ENCODE data around the gene MLIP. TPM values are rescaled to one million over a fixed set of nuclear protein-coding genes. Genes with fewer than 3 reads are reported as not detected.
"Not testable (repeated sequence)": the region's sequence is repeated elsewhere in the genome, so short reads cannot be mapped to it uniquely, and the experiment has no call there.

MLIP gene
- total and polyA plus RNA-seq, 2 experiments from 2014 or later, result not detected

- TF ChIP-seq NANOG (IDR thresholded peaks at IDR 0.05; ENCODE audit: borderline replicate concordance) (no peak), ZNF114 (CRISPR knock-in tag; IDR thresholded peaks at IDR 0.05) (no peak), ETS1 (IDR thresholded peaks at IDR 0.05) (no peak)
Observed at GRCh38 chr6:54198134-54198533, 86.9 kb downstream of the MLIP start (continued).

GRCh38 chr6:54203474-54204035, 92.3 kb downstream of the MLIP start:
- not testable (repeated sequence) for H4K20me1 ChIP-seq (replicated peaks; ENCODE audit: insufficient read depth); H3K4me1 ChIP-seq (ENCODE audit: insufficient read depth); H3K27me3 ChIP-seq (ENCODE audit: insufficient read depth); H3F3A ChIP-seq (replicated peaks; ENCODE audit: low read depth); H3K4me2 ChIP-seq; H3K9me2 ChIP-seq (ENCODE audit: insufficient read depth); H3K4me3 ChIP-seq; ATAC-seq; H3K27ac ChIP-seq (ENCODE audit: low read depth); H3K36me3 Mint-ChIP-seq (ENCODE audit: low read depth); H3K9me3 Mint-ChIP-seq; H3K36me3 ChIP-seq (ENCODE audit: insufficient read depth); H3K4me3 Mint-ChIP-seq; H3K27ac Mint-ChIP-seq; H3K79me2 ChIP-seq (replicated peaks; ENCODE audit: insufficient read depth); H3K4me1 Mint-ChIP-seq; H3K27me3 Mint-ChIP-seq (ENCODE audit: insufficient read depth, low read depth, poor library complexity)
- peak; percentile 14 for DNase-seq (ENCODE audit: low spot score)
- TF ChIP-seq CTCF (conservative IDR thresholded peaks at IDR 0.05; ENCODE audit: low read depth in 2 of 2), result peak; percentile 48 to 49
- H2AFZ ChIP-seq, result peak overlapping the region; percentile 14; the same call in 1 of the 2 replicates

GRCh38 chr6:54204921-54205591, 93.8 kb downstream of the MLIP start:
- Mint-ChIP-seq H3K27ac (no peak overlapping the region), H3K4me3 (no peak overlapping the region), H3K9me3 (no peaks in the 10 kb centered on the region), H3K27me3 (ENCODE audit: insufficient read depth, low read depth, poor library complexity) (no peaks in the 10 kb centered on the region), H3K4me1 (no peaks in the 10 kb centered on the region), H3K36me3 (ENCODE audit: low read depth) (no peaks in the 10 kb centered on the region)
- Histone ChIP-seq H3K79me2 (replicated peaks; ENCODE audit: insufficient read depth) (no peaks in the 10 kb centered on the region), H3K4me3 (no peak overlapping the region), H3K4me1 (ENCODE audit: insufficient read depth) (no peaks in the 10 kb centered on the region), H3K36me3 (ENCODE audit: insufficient read depth) (no peaks in the 10 kb centered on the region), H3K27ac (ENCODE audit: low read depth) (no peak overlapping the region), H3K4me2 (no peak overlapping the region), H2AFZ (no peak overlapping the region), H3K27me3 (ENCODE audit: insufficient read depth) (no peaks in the 10 kb centered on the region), H4K20me1 (replicated peaks; ENCODE audit: insufficient read depth) (no peaks in the 10 kb centered on the region), H3K9me2 (ENCODE audit: insufficient read depth) (peaks cover 3% of the 10 kb centered on the region; the same call in 1 of the 2 replicates), H3F3A (replicated peaks; ENCODE audit: low read depth) (no peaks in the 10 kb centered on the region)
- ATAC-seq (no peak), DNase-seq (ENCODE audit: low spot score) (no peak)
- TF ChIP-seq ETS1 (IDR thresholded peaks at IDR 0.05) (no peak), ZNF462 (CRISPR knock-in tag; IDR thresholded peaks at IDR 0.05) (no peak), POLR2AphosphoS5 (IDR thresholded peaks at IDR 0.05; ENCODE audit: low read depth) (no peak)
